Mammary epithelial cell (primary cell): ENCODE results near the gene MAP3K14.

Source experiments
- EZH2 ChIP-seq: IDR thresholded peaks from 2 replicates; pipeline ENCODE4 v1.6.1; 2012; ENCODE audit warnings: low read length, inconsistent platforms, borderline replicate concordance
- TF ChIP-seq, protein P1 (sequence below), 2 donors: IDR thresholded peaks in 1 of 2; conservative IDR thresholded peaks in 1 of 2; 2 replicates each; pipeline ENCODE4 v1.5.1; 2011 to 2012; ENCODE audit warnings: inconsistent platforms in 2 of 2, low read length in 2 of 2, mild to moderate bottlenecking in 2 of 2, control low read depth in 1 of 2, low read depth in 1 of 2; ENCODE audit not compliant: insufficient read depth in 1 of 2; ENCODE audit errors: extremely low read depth in 1 of 2

DNA sequence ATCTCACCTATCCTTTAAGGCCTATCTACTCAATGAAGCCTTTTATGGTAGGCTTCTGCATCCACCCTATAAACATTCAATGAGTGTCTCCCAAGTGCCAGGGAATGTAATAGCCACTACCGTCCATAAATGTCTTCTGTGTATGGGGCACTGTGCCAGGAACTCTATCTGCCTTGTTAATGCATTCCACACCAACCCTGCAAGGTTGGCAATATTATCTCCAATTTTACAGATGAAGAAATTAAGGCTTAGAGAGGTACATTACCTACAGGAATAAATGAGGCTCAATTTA is 20.0 kb downstream of the MAP3K14 start:
- TF ChIP-seq, protein P1, sequence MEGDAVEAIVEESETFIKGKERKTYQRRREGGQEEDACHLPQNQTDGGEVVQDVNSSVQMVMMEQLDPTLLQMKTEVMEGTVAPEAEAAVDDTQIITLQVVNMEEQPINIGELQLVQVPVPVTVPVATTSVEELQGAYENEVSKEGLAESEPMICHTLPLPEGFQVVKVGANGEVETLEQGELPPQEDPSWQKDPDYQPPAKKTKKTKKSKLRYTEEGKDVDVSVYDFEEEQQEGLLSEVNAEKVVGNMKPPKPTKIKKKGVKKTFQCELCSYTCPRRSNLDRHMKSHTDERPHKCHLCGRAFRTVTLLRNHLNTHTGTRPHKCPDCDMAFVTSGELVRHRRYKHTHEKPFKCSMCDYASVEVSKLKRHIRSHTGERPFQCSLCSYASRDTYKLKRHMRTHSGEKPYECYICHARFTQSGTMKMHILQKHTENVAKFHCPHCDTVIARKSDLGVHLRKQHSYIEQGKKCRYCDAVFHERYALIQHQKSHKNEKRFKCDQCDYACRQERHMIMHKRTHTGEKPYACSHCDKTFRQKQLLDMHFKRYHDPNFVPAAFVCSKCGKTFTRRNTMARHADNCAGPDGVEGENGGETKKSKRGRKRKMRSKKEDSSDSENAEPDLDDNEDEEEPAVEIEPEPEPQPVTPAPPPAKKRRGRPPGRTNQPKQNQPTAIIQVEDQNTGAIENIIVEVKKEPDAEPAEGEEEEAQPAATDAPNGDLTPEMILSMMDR (conservative IDR thresholded peaks at IDR 0.05 in 1 of 2, IDR thresholded peaks at IDR 0.05 in 1 of 2; ENCODE audit: extremely low read depth in 1 of 2, insufficient read depth in 1 of 2, low read depth in 1 of 2, low read length in 2 of 2), result no peak
- TF ChIP-seq EZH2, result no peak
